ENCODE data around the gene TTC4.

TTC4 gene

GRCh38 chr1:54710841-54711240 is 4.8 kb upstream of the TTC4 start:
- DNase-seq (ENCODE audit: low read depth) = no peak
- H3K4me3 ChIP-seq (replicated peaks; ENCODE audit: low read depth, low read length) = no peak overlapping the region
- TF ChIP-seq CTCF (IDR thresholded peaks at IDR 0.05; ENCODE audit: low read length, missing control alignments) = no peak

- no peak for TF ChIP-seq CTCF (IDR thresholded peaks at IDR 0.05; ENCODE audit: low read length, missing control alignments)
- no peak for DNase-seq (ENCODE audit: low read depth)
- no peak overlapping the region for H3K4me3 ChIP-seq (replicated peaks; ENCODE audit: low read depth, low read length)
Measured at GRCh38 chr1:54711536-54711935, 4.1 kb upstream of the TTC4 start.

- H3K4me3 ChIP-seq (replicated peaks; ENCODE audit: low read depth, low read length) = peak overlapping the region; percentile 90
- no peak for DNase-seq (ENCODE audit: low read depth)
- no peak for TF ChIP-seq CTCF (IDR thresholded peaks at IDR 0.05; ENCODE audit: low read length, missing control alignments)
Measured at GRCh38 chr1:54714881-54715492, 674 bp upstream of the TTC4 start.

GRCh38 chr1:54716299-54717047 is 812 bp downstream of the TTC4 start:
- peak; percentile 43 for DNase-seq (ENCODE audit: low read depth)
- H3K4me3 ChIP-seq (replicated peaks; ENCODE audit: low read depth, low read length) = peak overlapping the region; percentile 90
- TF ChIP-seq CTCF (IDR thresholded peaks at IDR 0.05; ENCODE audit: low read length, missing control alignments) = no peak

- H3K4me3 ChIP-seq (replicated peaks; ENCODE audit: low read depth, low read length) = no peak overlapping the region
- TF ChIP-seq CTCF (IDR thresholded peaks at IDR 0.05; ENCODE audit: low read length, missing control alignments) = no peak
- no peak for DNase-seq (ENCODE audit: low read depth)
Measured at GRCh38 chr1:54721719-54722118, 6.1 kb downstream of the TTC4 start.

- DNase-seq (ENCODE audit: low read depth) = no peak
- no peak for TF ChIP-seq CTCF (IDR thresholded peaks at IDR 0.05; ENCODE audit: low read length, missing control alignments)
- H3K4me3 ChIP-seq (replicated peaks; ENCODE audit: low read depth, low read length) = no peak overlapping the region
Measured at GRCh38 chr1:54723985-54724384, 8.3 kb downstream of the TTC4 start.

GRCh38 chr1:54724771-54725170 is 9.1 kb downstream of the TTC4 start:
- no peak for TF ChIP-seq CTCF (IDR thresholded peaks at IDR 0.05; ENCODE audit: low read length, missing control alignments)
- DNase-seq (ENCODE audit: low read depth) = no peak

More at GRCh38 chr1:54724771-54725170, 9.1 kb downstream of the TTC4 start:
- H3K4me3 ChIP-seq (replicated peaks; ENCODE audit: low read depth, low read length) = no peak overlapping the region
